GM12878 (cell line): ENCODE data around the gene ITGBL1. TPM values are rescaled to one million over a fixed set of nuclear protein-coding genes. Genes with fewer than 3 reads are reported as not detected.

ENCODE experiments used
- ATAC-seq: fragments of 200-7000 bp; cut with Tn5 transposase; 3 replicates; pipeline ENCODE4 v1.9.1; 2020; ENCODE audit warnings: mild to moderate bottlenecking, moderate library complexity
- BruUV-seq: library from RNA; stranded (reverse); fragments of 400-500 nt; replicated peaks from 2 replicates; lab custom pipeline; 2021; lab: Mats Ljungman, UMichigan
- CTCF ChIA-PET: fragments of 300-600 bp; sonication (Branson Sonifier 250); formaldehyde crosslinking; extraction: SDS; loops from one replicate; lab custom pipeline; 2021; ENCODE audit warnings: inconsistent platforms; lab: Yijun Ruan, JAX
- POLR2A ChIA-PET: fragments of 350-600 bp; formaldehyde crosslinking; extraction: SDS; loops from one replicate; lab custom pipeline; 2021; ENCODE audit warnings: inconsistent platforms; lab: Charles Lee
- RAD21 ChIA-PET: fragments of 300-600 bp; sonication (Branson Sonifier 250); formaldehyde crosslinking; loops from one replicate; lab custom pipeline; 2023; ENCODE audit warnings: antibody characterized with exemption; ENCODE audit not compliant: unreplicated experiment; lab: Charles Lee
- SMC1A ChIA-PET: fragments of 300-600 bp; sonication (Branson Sonifier 250); formaldehyde crosslinking; loops from one replicate; lab custom pipeline; 2023; ENCODE audit not compliant: unreplicated experiment, uncharacterized antibody; lab: Charles Lee
- DNase-seq: peaks from one replicate; pipeline ENCODE4 v3.0.0-alpha.2; 2011; ENCODE audit warnings: low read depth, low spot score
- FAIRE-seq: peaks from 3 replicates; lab custom pipeline; 2011; peaks lifted over from hg19 to GRCh38; lab: Jason Lieb, UNC
- H2AFZ ChIP-seq: 2 replicates; pipeline ENCODE4 v1.6.0; 2011; ENCODE audit warnings: low read depth, low read length, control low read depth; ENCODE audit not compliant: control insufficient read depth
- H3K27ac ChIP-seq: 2 replicates; pipeline ENCODE4 v1.5.1; 2011; ENCODE audit warnings: control low read depth; ENCODE audit not compliant: control insufficient read depth, insufficient read depth
- H3K27me3 ChIP-seq, 2 experiments: replicated peaks in 1 of 2; 2 replicates each; pipeline versions ENCODE4 v1.6.0 to v1.6.1; 2011; ENCODE audit warnings: low read length in 1 of 2; ENCODE audit not compliant: control insufficient read depth in 2 of 2, insufficient read depth in 2 of 2
- H3K36me3 ChIP-seq, 2 experiments: 2 replicates each; pipeline ENCODE4 v1.5.1; 2011; ENCODE audit warnings: low read length in 1 of 2; ENCODE audit not compliant: control insufficient read depth in 2 of 2, insufficient read depth in 2 of 2
- H3K4me1 ChIP-seq: 2 replicates; pipeline ENCODE4 v1.6.1; 2011; ENCODE audit warnings: mild to moderate bottlenecking, low read length, moderate library complexity, mixed read lengths; ENCODE audit not compliant: control insufficient read depth, insufficient read depth
- H3K4me2 ChIP-seq: 2 replicates; pipeline ENCODE4 v1.6.0; 2011; ENCODE audit warnings: control low read depth; ENCODE audit not compliant: control insufficient read depth, insufficient read depth
- H3K4me3 ChIP-seq: fragments of 200-600 bp; sonication (generic); 2 replicates; pipeline ENCODE4 v1.5.1; 2016
- H3K79me2 ChIP-seq: 2 replicates; pipeline ENCODE4 v1.6.0; 2011; ENCODE audit warnings: low read length; ENCODE audit not compliant: control insufficient read depth, insufficient read depth
- H3K9ac ChIP-seq: 2 replicates; pipeline ENCODE4 v1.8.0; 2011; ENCODE audit warnings: low read length, control low read depth, mixed read lengths; ENCODE audit not compliant: control insufficient read depth, insufficient read depth
- H3K9me3 ChIP-seq: replicated peaks from 3 replicates; pipeline ENCODE4 v1.5.1; 2011; ENCODE audit warnings: mild to moderate bottlenecking, low read length; ENCODE audit not compliant: control insufficient read depth, insufficient read depth
- H4K20me1 ChIP-seq: 2 replicates; pipeline ENCODE4 v1.6.0; 2011; ENCODE audit not compliant: control insufficient read depth, insufficient read depth
- EED ChIP-seq: sonication (generic); IDR thresholded peaks from 2 replicates; pipeline ENCODE4 v1.6.1; 2016; ENCODE audit warnings: antibody characterized with exemption, low read depth
- EP300 ChIP-seq, 2 experiments: fragments of 150-350 bp in 1 of 2; IDR thresholded peaks; 2 replicates each; pipeline ENCODE4 v1.6.1; 2011 to 2012; ENCODE audit warnings: low read depth in 2 of 2, low read length in 2 of 2, borderline replicate concordance in 1 of 2, improper control_type of control experiment in 1 of 2, inconsistent platforms in 1 of 2; ENCODE audit not compliant: control insufficient read depth in 1 of 2
- SMARCA5 ChIP-seq: fragments of 450-650 bp; IDR thresholded peaks from 2 replicates; pipeline ENCODE4 v1.6.1; 2017; ENCODE audit warnings: mild to moderate bottlenecking
- ZNF207 ChIP-seq: fragments of 450-650 bp; IDR thresholded peaks from 2 replicates; pipeline ENCODE4 v1.6.1; 2014; ENCODE audit warnings: antibody characterized with exemption, mild to moderate bottlenecking, borderline replicate concordance
- ZNF274 ChIP-seq: IDR thresholded peaks from one replicate; pipeline ENCODE4 v1.8.0; 2011; ENCODE audit not compliant: insufficient read length, insufficient read depth
- in situ Hi-C: fragments of 300-500 bp; cut with MboI; formaldehyde crosslinking; loops from 9 replicates; pipeline ENCODE4 v1.14.3; 2018; ENCODE audit warnings: mixed read lengths
- intact Hi-C: fragments of 100-400 bp; cut with micrococcal nuclease; formaldehyde crosslinking; loops from one replicate; pipeline ENCODE4 v1.14.2; 2022; ENCODE audit not compliant: unreplicated experiment
- polyA plus RNA-seq, 11 experiments: library from polyadenylated mRNA; depleted of rRNA in 4 of 11; unstranded in 6 of 11; stranded (reverse) in 5 of 11; fragments of >200 nt; fragmentation: Nextera tagmentation in 4 of 11; fragmentation: Illumina TruSeq in 1 of 11; extraction: Ambion mirVana in 4 of 11; extraction: Trizol in 1 of 11; gene quantifications; 1 replicate in 1 of 11; 2 replicates in 10 of 11; pipeline versions ENCODE4 v1.2.1 to v1.2.3, GENCODE V29; 2011 to 2016; ENCODE audit warnings: inconsistent platforms in 2 of 11, missing spikeins in 2 of 11, low read depth in 1 of 11
- total RNA-seq, 4 experiments: library from RNA; depleted of rRNA in 3 of 4; stranded (reverse); fragments of >200 nt in 3 of 4; fragmentation: Illumina TruSeq in 1 of 4; extraction: Trizol in 1 of 4; gene quantifications; 2 replicates each; pipeline versions ENCODE4 v1.2.1 to v1.2.3, GENCODE V29; 2013 to 2021
- TF ChIP-seq, protein P1 (sequence below): fragments of 450-650 bp; IDR thresholded peaks from 2 replicates; pipeline ENCODE4 v1.6.1; 2017; ENCODE audit warnings: mild to moderate bottlenecking
- TF ChIP-seq, protein P2 (sequence below): IDR thresholded peaks from 2 replicates; pipeline ENCODE4 v1.6.1; 2012; ENCODE audit warnings: low read length, inconsistent platforms

Gene ITGBL1
- total and polyA plus RNA-seq, 10 of the 15 experiments (the other 5 are each of a cell fraction or from before 2014, with no cell fraction given), result 0.17 to 2.8 (median 0.28) TPM; not detected in 3

DNA sequence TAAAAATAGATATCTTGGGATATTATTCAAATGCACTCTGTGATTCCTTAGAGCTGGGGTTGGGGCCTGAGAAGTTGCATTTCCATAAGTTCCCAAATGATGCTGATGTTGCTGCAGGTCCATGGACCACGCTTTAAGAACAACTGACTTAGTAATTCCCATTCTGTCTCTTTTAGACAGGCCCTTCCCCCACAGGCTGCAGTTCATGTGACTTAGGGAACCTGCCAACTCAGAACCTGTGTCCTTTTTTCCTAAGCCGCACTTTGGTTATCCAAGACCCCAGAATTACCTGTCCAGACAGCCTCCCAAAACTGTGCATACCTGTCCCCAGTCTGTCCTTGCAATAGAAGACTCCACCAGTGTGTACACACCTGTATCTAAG is 1.7 kb upstream of the ITGBL1 start (continued):
- TF ChIP-seq, protein P1, sequence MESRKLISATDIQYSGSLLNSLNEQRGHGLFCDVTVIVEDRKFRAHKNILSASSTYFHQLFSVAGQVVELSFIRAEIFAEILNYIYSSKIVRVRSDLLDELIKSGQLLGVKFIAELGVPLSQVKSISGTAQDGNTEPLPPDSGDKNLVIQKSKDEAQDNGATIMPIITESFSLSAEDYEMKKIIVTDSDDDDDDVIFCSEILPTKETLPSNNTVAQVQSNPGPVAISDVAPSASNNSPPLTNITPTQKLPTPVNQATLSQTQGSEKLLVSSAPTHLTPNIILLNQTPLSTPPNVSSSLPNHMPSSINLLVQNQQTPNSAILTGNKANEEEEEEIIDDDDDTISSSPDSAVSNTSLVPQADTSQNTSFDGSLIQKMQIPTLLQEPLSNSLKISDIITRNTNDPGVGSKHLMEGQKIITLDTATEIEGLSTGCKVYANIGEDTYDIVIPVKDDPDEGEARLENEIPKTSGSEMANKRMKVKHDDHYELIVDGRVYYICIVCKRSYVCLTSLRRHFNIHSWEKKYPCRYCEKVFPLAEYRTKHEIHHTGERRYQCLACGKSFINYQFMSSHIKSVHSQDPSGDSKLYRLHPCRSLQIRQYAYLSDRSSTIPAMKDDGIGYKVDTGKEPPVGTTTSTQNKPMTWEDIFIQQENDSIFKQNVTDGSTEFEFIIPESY, result no peak
- TF ChIP-seq EP300 (IDR thresholded peaks at IDR 0.05; ENCODE audit: borderline replicate concordance in 1 of 2, control insufficient read depth in 1 of 2, low read depth in 2 of 2, low read length in 2 of 2), result no peak

DNA sequence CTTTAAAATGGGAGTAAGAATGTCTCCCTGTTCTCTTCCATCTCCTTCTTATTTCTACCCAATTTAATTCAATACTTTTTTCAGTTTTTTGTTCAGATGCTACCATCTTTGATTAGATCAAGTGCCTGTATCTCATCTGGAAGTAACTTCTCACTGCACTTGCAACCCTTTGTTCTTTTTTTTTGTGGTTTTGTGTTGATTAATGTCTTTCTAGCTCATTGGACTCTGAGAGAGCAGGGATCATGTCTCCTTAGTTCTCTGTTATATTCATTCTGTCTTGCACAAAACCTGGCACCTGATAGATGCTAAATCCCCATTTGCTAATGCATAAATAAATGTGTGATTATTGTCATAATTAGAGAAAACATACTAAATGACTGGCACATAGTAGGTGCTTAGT is 834 bp upstream of the ITGBL1 start:
- Histone ChIP-seq H3K9me3 (no peaks in the 10 kb centered on the region), H2AFZ (no peak overlapping the region), H3K4me2 (no peak overlapping the region), H3K9ac (no peak overlapping the region), H3K4me1 (no peaks in the 10 kb centered on the region), H3K27me3 (no peaks in the 10 kb centered on the region; a peak in 1 of 4 replicates), H3K27ac (no peak overlapping the region), H3K79me2 (no peaks in the 10 kb centered on the region), H4K20me1 (no peaks in the 10 kb centered on the region), H3K36me3 (no peaks in the 10 kb centered on the region), H3K4me3 (no peak overlapping the region)
- RAD21 ChIA-PET, result no interaction called here
- DNase-seq, result no peak
- BruUV-seq, result no TSS peak
- no peak for FAIRE-seq
- SMC1A ChIA-PET, result no interaction called here
- no peak for ATAC-seq
- TF ChIP-seq EED (no peak), ZNF274 (no peak), ZNF207 (no peak), SMARCA5 (no peak)
- TF ChIP-seq, protein P2, sequence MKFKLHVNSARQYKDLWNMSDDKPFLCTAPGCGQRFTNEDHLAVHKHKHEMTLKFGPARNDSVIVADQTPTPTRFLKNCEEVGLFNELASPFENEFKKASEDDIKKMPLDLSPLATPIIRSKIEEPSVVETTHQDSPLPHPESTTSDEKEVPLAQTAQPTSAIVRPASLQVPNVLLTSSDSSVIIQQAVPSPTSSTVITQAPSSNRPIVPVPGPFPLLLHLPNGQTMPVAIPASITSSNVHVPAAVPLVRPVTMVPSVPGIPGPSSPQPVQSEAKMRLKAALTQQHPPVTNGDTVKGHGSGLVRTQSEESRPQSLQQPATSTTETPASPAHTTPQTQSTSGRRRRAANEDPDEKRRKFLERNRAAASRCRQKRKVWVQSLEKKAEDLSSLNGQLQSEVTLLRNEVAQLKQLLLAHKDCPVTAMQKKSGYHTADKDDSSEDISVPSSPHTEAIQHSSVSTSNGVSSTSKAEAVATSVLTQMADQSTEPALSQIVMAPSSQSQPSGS, result no peak
- intact Hi-C loops, result no loop called here
- POLR2A ChIA-PET, result no interaction called here
- CTCF ChIA-PET, result no interaction called here
- in situ Hi-C loops, result no loop called here
